Endothelial cell of umbilical vein (primary cell): ENCODE data around the gene TMPRSS9.

Experiments
- CTCF ChIP-seq, 2 donors: IDR thresholded peaks; 1 replicate in 1 of 2; 2 replicates in 1 of 2; pipeline ENCODE4 v1.5.1; 2011; ENCODE audit warnings: low read length in 2 of 2, mild to moderate bottlenecking in 2 of 2, moderate library complexity in 2 of 2, control low read depth in 1 of 2, inconsistent platforms in 1 of 2, low read depth in 1 of 2; ENCODE audit not compliant: insufficient read depth in 1 of 2; ENCODE audit errors: extremely low read depth in 1 of 2
- EZH2 ChIP-seq: IDR thresholded peaks from 2 replicates; pipeline ENCODE4 v1.6.1; 2012; ENCODE audit warnings: borderline replicate concordance, low read depth, mild to moderate bottlenecking, moderate library complexity, low read length, inconsistent platforms; ENCODE audit not compliant: severe bottlenecking
- FOS ChIP-seq: IDR thresholded peaks from 2 replicates; pipeline ENCODE4 v1.6.1; 2011; ENCODE audit warnings: mild to moderate bottlenecking, low read length, moderate library complexity, borderline replicate concordance; ENCODE audit not compliant: insufficient read depth
- JUN ChIP-seq: IDR thresholded peaks from 2 replicates; pipeline ENCODE4 v1.6.1; 2011; ENCODE audit warnings: borderline replicate concordance, low read depth; ENCODE audit not compliant: insufficient read length, insufficient read depth
- MAX ChIP-seq: IDR thresholded peaks from 2 replicates; pipeline ENCODE4 v1.6.1; 2011; ENCODE audit not compliant: insufficient read depth, insufficient read length
- POLR2A ChIP-seq: IDR thresholded peaks from 2 replicates; pipeline ENCODE4 v1.6.1; 2012; ENCODE audit warnings: low read depth, mild to moderate bottlenecking, control low read depth, low read length
- POLR2AphosphoS5 ChIP-seq: IDR thresholded peaks from 2 replicates; pipeline ENCODE4 v1.6.1; 2012; ENCODE audit warnings: low read depth, mild to moderate bottlenecking, control low read depth, low read length, moderate library complexity; ENCODE audit not compliant: insufficient read depth

GRCh38 chr19:2394054-2394441 is 34.0 kb downstream of the TMPRSS9 start:
- no peak for TF ChIP-seq POLR2A
- no peak for TF ChIP-seq CTCF (IDR thresholded peaks at IDR 0.05; ENCODE audit: extremely low read depth in 1 of 2, insufficient read depth in 1 of 2, low read depth in 1 of 2, low read length in 2 of 2)
- TF ChIP-seq POLR2AphosphoS5, result no peak
- no peak for TF ChIP-seq EZH2
- no peak for TF ChIP-seq MAX
- no peak for TF ChIP-seq FOS
- no peak for TF ChIP-seq JUN
